Measurements from ENCODE around the gene RAPGEF3.

GRCh38 chr12:47751561-47751960 lies 7.1 kb downstream of the RAPGEF3 start:
- TF ChIP-seq POLR2AphosphoS5 (IDR thresholded peaks at IDR 0.05; ENCODE audit: low read depth, low read length) (no peak), SPI1 (IDR thresholded peaks at IDR 0.05; ENCODE audit: low read depth, low read length) (no peak)

Measured in GM12891 (cell line).